Mesothelial cell of epicardium (in vitro differentiated cells): ENCODE data around the gene NRF1. TPM values are rescaled to one million over a fixed set of nuclear protein-coding genes. Genes with fewer than 3 reads are reported as not detected.
A peak's percentile ranks its signal among the peaks of the same experiment; 100 is the strongest.

Source experiments
- DNase-seq, 2 experiments: peaks; one replicate each; pipeline ENCODE4 v3.0.0; 2021; ENCODE audit warnings: low spot score in 2 of 2; ENCODE audit not compliant: unreplicated experiment in 2 of 2
- H3K27ac Mint-ChIP-seq: 2 replicates; pipeline ENCODE4 v1.8.0; 2021; ENCODE audit warnings: mixed read lengths
- H3K27me3 Mint-ChIP-seq: 2 replicates; pipeline ENCODE4 v1.8.0; 2021; ENCODE audit warnings: low read depth, mixed read lengths
- H3K36me3 Mint-ChIP-seq: 2 replicates; pipeline ENCODE4 v1.8.0; 2021; ENCODE audit warnings: mixed read lengths
- H3K4me1 Mint-ChIP-seq: 2 replicates; pipeline ENCODE4 v1.8.0; 2021; ENCODE audit warnings: mixed read lengths
- H3K4me3 Mint-ChIP-seq: 2 replicates; pipeline ENCODE4 v1.8.0; 2021; ENCODE audit warnings: mild to moderate bottlenecking, moderate library complexity, mixed read lengths
- H3K9me3 Mint-ChIP-seq: 2 replicates; pipeline ENCODE4 v1.8.0; 2021; ENCODE audit warnings: mixed read lengths
- total RNA-seq: library from RNA; stranded (reverse); gene quantifications from 3 replicates; pipeline ENCODE4 v1.2.1, GENCODE V29; 2021
- TF ChIP-seq, protein P1 (sequence below): fragments of 200-600 bp; sonication (generic); IDR thresholded peaks from one replicate; pipeline ENCODE4 v1.5.0; 2021; ENCODE audit warnings: antibody characterized with exemption; ENCODE audit not compliant: unreplicated experiment

NRF1 gene
- total RNA-seq, 1 donor from 2014 or later, result 26.3 TPM

DNA sequence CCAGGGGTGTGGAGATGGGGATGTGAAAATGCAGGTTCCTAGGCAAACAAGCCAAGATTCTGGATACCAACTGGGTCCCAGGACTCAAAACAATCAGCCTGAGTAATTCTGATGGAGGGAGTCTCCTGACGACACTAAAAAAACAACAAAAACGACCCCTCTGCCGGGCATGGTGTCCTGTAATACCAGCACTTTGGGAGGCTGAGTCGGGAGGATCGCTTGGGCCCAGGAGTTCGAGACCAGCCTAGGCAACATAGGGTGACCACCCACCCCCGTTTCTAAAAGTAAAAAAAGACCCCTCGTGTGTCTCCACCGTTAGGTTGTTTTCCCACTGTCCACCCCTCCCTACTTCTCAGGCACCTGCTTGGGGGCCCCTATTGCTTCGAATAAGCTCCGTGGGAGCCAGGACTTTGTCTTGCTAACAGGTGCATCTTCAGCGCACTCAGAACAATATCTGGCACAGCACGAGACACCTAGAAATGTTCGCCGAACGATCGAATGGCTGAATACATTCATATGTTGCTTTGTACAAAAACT lies 743 bp upstream of the NRF1 start:
- Mint-ChIP-seq H3K4me1 (peaks cover 21% of the 10 kb centered on the region), H3K27me3 (no peaks in the 10 kb centered on the region), H3K27ac (peak overlapping the region; percentile 96), H3K9me3 (no peaks in the 10 kb centered on the region), H3K36me3 (peaks cover 22% of the 10 kb centered on the region), H3K4me3 (peak overlapping the region; percentile 88)
- no peak for DNase-seq
- TF ChIP-seq, protein P1, sequence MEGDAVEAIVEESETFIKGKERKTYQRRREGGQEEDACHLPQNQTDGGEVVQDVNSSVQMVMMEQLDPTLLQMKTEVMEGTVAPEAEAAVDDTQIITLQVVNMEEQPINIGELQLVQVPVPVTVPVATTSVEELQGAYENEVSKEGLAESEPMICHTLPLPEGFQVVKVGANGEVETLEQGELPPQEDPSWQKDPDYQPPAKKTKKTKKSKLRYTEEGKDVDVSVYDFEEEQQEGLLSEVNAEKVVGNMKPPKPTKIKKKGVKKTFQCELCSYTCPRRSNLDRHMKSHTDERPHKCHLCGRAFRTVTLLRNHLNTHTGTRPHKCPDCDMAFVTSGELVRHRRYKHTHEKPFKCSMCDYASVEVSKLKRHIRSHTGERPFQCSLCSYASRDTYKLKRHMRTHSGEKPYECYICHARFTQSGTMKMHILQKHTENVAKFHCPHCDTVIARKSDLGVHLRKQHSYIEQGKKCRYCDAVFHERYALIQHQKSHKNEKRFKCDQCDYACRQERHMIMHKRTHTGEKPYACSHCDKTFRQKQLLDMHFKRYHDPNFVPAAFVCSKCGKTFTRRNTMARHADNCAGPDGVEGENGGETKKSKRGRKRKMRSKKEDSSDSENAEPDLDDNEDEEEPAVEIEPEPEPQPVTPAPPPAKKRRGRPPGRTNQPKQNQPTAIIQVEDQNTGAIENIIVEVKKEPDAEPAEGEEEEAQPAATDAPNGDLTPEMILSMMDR, result no peak

GRCh38 chr7:129612112-129613015 lies 844 bp downstream of the NRF1 start:
- peak; percentile 39 to 68 for DNase-seq
- TF ChIP-seq, protein P1, result peak; percentile 38
- Mint-ChIP-seq H3K9me3 (no peaks in the 10 kb centered on the region), H3K27me3 (no peaks in the 10 kb centered on the region), H3K36me3 (peaks cover 16% of the 10 kb centered on the region), H3K4me3 (peak overlapping the region; percentile 93), H3K4me1 (peaks cover 23% of the 10 kb centered on the region), H3K27ac (peak overlapping the region; percentile 97)

DNA sequence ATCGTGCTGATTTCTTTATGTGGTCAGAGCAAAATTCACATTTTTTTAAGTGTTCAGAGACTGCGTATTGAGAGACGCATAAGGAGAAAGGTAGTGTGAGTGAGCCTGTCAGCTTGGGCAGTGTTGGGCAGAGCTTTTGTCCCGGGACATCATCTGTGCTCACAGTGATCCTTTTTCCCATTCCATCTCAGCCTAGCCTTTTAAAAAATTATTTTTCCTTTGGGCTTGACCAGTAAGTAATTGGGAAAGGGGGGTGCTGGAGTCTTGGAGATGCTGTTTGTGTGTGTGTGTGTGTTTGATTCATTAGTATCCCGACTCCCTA lies 1.5 kb downstream of the NRF1 start:
- DNase-seq, result no peak
- no peaks in the 10 kb centered on the region for H3K27me3 Mint-ChIP-seq
- H3K4me1 Mint-ChIP-seq, result peaks cover 25% of the 10 kb centered on the region
- TF ChIP-seq, protein P1, result no peak
- H3K9me3 Mint-ChIP-seq, result no peaks in the 10 kb centered on the region
- H3K4me3 Mint-ChIP-seq, result peak overlapping the region; percentile 93
- H3K36me3 Mint-ChIP-seq, result peaks cover 14% of the 10 kb centered on the region
- H3K27ac Mint-ChIP-seq, result peak overlapping the region; percentile 97

DNA sequence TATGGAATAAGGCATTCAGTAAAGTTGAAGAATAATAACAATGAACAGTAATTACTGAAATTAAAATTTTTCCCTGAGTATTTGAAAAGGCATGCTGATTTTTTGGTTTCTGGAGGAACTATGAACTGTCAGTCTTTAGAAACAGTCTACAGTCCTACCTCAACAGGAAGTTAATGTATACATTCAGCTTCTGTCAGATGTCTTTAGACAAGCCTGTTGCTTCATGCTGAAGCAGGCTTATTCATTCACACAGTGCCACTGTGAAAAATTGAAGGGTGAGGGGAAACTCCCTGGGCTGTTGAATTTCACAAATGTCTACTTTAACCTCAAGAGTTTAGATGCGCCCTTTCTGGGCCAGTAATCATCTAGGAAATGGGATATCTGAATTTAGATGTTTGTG lies 3.5 kb downstream of the NRF1 start:
- Mint-ChIP-seq H3K27me3 (no peaks in the 10 kb centered on the region), H3K9me3 (peaks cover 3% of the 10 kb centered on the region), H3K4me3 (peak overlapping the region; percentile 18), H3K36me3 (peaks cover 1% of the 10 kb centered on the region), H3K4me1 (peaks cover 17% of the 10 kb centered on the region), H3K27ac (no peak overlapping the region)
- no peak for DNase-seq
- TF ChIP-seq, protein P1, result no peak

- TF ChIP-seq, protein P1, result no peak
- H3K9me3 Mint-ChIP-seq, result peaks cover 4% of the 10 kb centered on the region
- peaks cover 17% of the 10 kb centered on the region for H3K4me1 Mint-ChIP-seq
- DNase-seq, result no peak
- no peak overlapping the region for H3K27ac Mint-ChIP-seq
- H3K27me3 Mint-ChIP-seq, result no peaks in the 10 kb centered on the region
- peaks cover 3% of the 10 kb centered on the region for H3K36me3 Mint-ChIP-seq
- H3K4me3 Mint-ChIP-seq, result no peak overlapping the region
Measured at GRCh38 chr7:129616530-129616929, 5.0 kb downstream of the NRF1 start.
